GM12892 (cell line): ENCODE measurements around the gene CACNA2D4.

ENCODE experiments used
- POLR2A ChIP-seq: IDR thresholded peaks from 2 replicates; pipeline ENCODE4 v1.6.1; 2011; ENCODE audit warnings: low read depth, low read length, control low read depth
- POLR2AphosphoS5 ChIP-seq: IDR thresholded peaks from 2 replicates; pipeline ENCODE4 v1.6.1; 2011; ENCODE audit warnings: low read depth, low read length, control low read depth
- TAF1 ChIP-seq: IDR thresholded peaks from 2 replicates; pipeline ENCODE4 v1.6.1; 2011; ENCODE audit warnings: low read depth, mild to moderate bottlenecking, control low read depth, low read length, borderline replicate concordance

- TF ChIP-seq POLR2A (no peak), POLR2AphosphoS5 (no peak), TAF1 (no peak)
Observed at GRCh38 chr12:1882850-1883470, 35.5 kb downstream of the CACNA2D4 start.
